C4-2B (cell line): ENCODE measurements around the gene NINJ1.

ENCODE experiments used
- ZFX ChIP-seq: fragments of 450-650 bp; IDR thresholded peaks from 2 replicates; pipeline ENCODE4 v1.6.1; 2017
- TF ChIP-seq, protein P1 (sequence below): fragments of 450-650 bp; conservative IDR thresholded peaks from 2 replicates; pipeline ENCODE4 v1.5.1; 2017; ENCODE audit warnings: mild to moderate bottlenecking

DNA sequence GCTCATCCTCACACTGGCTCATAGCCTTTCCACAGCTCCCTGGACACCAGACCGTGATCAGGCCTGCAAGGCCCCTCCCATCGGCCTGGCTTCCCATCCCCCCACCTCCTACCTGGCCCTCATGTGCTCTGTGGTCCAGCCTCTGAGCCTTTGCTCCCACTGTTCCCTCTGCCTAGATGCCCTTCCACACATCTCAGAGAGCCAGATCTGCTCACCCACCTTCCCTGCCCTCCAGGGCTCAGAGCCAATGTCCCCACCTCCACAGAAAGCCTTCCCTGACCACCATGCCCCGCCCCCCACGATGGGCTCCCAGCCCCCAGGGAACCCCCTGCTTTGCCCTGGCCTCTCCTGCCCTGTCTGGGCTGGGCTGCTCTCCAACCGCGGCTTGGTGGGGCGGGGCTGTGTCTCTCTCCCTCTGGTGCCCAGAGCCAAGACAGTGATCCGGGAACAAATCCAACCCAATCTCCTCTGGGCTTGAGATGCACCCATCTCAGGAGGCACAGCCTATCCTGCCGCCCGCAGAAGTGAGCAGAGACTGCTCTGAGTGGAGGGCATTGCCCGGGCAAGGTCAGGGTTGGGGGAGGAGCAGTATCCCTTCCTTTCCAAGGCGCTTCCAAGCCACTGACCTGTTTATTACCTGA lies 1.6 kb downstream of the NINJ1 start:
- TF ChIP-seq, protein P1, sequence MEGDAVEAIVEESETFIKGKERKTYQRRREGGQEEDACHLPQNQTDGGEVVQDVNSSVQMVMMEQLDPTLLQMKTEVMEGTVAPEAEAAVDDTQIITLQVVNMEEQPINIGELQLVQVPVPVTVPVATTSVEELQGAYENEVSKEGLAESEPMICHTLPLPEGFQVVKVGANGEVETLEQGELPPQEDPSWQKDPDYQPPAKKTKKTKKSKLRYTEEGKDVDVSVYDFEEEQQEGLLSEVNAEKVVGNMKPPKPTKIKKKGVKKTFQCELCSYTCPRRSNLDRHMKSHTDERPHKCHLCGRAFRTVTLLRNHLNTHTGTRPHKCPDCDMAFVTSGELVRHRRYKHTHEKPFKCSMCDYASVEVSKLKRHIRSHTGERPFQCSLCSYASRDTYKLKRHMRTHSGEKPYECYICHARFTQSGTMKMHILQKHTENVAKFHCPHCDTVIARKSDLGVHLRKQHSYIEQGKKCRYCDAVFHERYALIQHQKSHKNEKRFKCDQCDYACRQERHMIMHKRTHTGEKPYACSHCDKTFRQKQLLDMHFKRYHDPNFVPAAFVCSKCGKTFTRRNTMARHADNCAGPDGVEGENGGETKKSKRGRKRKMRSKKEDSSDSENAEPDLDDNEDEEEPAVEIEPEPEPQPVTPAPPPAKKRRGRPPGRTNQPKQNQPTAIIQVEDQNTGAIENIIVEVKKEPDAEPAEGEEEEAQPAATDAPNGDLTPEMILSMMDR, result no peak
- no peak for TF ChIP-seq ZFX
